RWPE2 (cell line): ENCODE data around the gene SACM1L.

Experiments
- ATAC-seq: fragments of 200-7000 bp; cut with Tn5 transposase; 3 replicates; pipeline ENCODE4 v1.9.1; 2021; ENCODE audit warnings: low read depth
- DNase-seq: peaks from one replicate; pipeline ENCODE4 v3.0.0-alpha.2; 2020; ENCODE audit warnings: low spot score
- H3K27ac ChIP-seq: fragments of 450-650 bp; 2 replicates; pipeline ENCODE4 v1.5.1; 2017; ENCODE audit warnings: mild to moderate bottlenecking; ENCODE audit not compliant: poor library complexity, severe bottlenecking
- H3K27me3 ChIP-seq: fragments of 250-450 bp; sonication (Bioruptor Pico); 2 replicates; pipeline ENCODE4 v1.5.1; 2021; ENCODE audit warnings: mild to moderate bottlenecking, moderate library complexity; ENCODE audit not compliant: insufficient read depth, poor library complexity, severe bottlenecking
- H3K36me3 ChIP-seq: fragments of 250-450 bp; sonication (Bioruptor Pico); 2 replicates; pipeline ENCODE4 v1.5.1; 2020; ENCODE audit warnings: low read depth, mild to moderate bottlenecking, moderate library complexity
- H3K4me1 ChIP-seq: fragments of 250-450 bp; sonication (Bioruptor Pico); 2 replicates; pipeline ENCODE4 v1.5.1; 2021; ENCODE audit warnings: mild to moderate bottlenecking, moderate library complexity; ENCODE audit not compliant: insufficient read depth, poor library complexity, severe bottlenecking
- H3K4me3 ChIP-seq: fragments of 250-450 bp; sonication (Bioruptor Pico); 2 replicates; pipeline ENCODE4 v1.5.1; 2021; ENCODE audit warnings: mild to moderate bottlenecking, moderate library complexity; ENCODE audit not compliant: severe bottlenecking
- H3K9me3 ChIP-seq: fragments of 250-450 bp; sonication (Bioruptor Pico); 2 replicates; pipeline ENCODE4 v1.5.1; 2021; ENCODE audit warnings: mild to moderate bottlenecking, moderate library complexity; ENCODE audit not compliant: severe bottlenecking
- CTCF ChIP-seq: fragments of 450-650 bp; IDR thresholded peaks from one replicate; pipeline ENCODE4 v1.5.1; 2017; ENCODE audit warnings: mild to moderate bottlenecking, moderate library complexity; ENCODE audit not compliant: poor library complexity, severe bottlenecking

Gene SACM1L

GRCh38 chr3:45700570-45701073, 11.4 kb downstream of the SACM1L start:
- peaks cover 27% of the 10 kb centered on the region for H3K36me3 ChIP-seq
- no peak for TF ChIP-seq CTCF
- H3K4me1 ChIP-seq, result no peaks in the 10 kb centered on the region
- H3K27me3 ChIP-seq, result no peaks in the 10 kb centered on the region
- H3K9me3 ChIP-seq, result no peaks in the 10 kb centered on the region
- no peak for ATAC-seq
- no peak overlapping the region for H3K4me3 ChIP-seq
- H3K27ac ChIP-seq, result no peak overlapping the region
- DNase-seq, result no peak

- ATAC-seq, result no peak
- H3K36me3 ChIP-seq, result peaks cover 34% of the 10 kb centered on the region
- H3K27ac ChIP-seq, result no peak overlapping the region
- no peak for TF ChIP-seq CTCF
- no peaks in the 10 kb centered on the region for H3K27me3 ChIP-seq
- H3K4me3 ChIP-seq, result no peak overlapping the region
- H3K4me1 ChIP-seq, result no peaks in the 10 kb centered on the region
- H3K9me3 ChIP-seq, result no peaks in the 10 kb centered on the region
- DNase-seq, result no peak
These were observed 12.1 kb downstream of the SACM1L start for GRCh38 chr3:45701172-45701867.

DNA sequence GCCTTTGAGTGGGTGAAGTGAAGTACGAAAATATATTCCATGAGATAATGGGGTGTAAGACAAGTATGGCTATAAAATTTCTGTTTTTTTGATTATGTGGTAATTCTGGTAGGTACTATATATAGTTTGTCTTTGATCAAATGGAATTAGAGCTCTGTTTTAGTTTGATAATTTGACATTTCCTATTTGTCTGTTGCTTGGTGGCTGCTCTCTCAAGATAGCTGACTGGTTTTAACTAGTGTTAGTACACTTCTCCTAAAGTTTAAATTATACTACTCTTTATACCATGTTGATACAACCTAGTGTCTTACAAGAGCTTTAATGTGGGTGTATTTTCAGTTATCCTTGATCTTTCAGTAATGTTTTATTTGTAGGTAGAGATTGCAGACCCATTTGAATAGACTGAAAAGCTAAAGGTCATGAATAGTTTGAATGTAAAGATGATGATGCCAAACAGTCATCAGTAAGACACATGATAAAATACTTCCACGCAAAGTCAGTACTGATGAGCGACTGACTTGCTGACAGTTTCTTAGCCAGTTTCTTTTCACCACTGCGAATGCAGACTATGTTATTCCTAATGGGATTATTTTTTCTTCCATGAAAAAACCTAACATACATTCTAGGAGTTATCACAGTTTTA, 15.2 kb downstream of the SACM1L start:
- Histone ChIP-seq H3K4me1 (no peaks in the 10 kb centered on the region), H3K4me3 (no peak overlapping the region), H3K27me3 (no peaks in the 10 kb centered on the region), H3K9me3 (no peaks in the 10 kb centered on the region), H3K36me3 (peaks cover 63% of the 10 kb centered on the region), H3K27ac (no peak overlapping the region)
- no peak for TF ChIP-seq CTCF
- DNase-seq (no peak), ATAC-seq (no peak)

DNA sequence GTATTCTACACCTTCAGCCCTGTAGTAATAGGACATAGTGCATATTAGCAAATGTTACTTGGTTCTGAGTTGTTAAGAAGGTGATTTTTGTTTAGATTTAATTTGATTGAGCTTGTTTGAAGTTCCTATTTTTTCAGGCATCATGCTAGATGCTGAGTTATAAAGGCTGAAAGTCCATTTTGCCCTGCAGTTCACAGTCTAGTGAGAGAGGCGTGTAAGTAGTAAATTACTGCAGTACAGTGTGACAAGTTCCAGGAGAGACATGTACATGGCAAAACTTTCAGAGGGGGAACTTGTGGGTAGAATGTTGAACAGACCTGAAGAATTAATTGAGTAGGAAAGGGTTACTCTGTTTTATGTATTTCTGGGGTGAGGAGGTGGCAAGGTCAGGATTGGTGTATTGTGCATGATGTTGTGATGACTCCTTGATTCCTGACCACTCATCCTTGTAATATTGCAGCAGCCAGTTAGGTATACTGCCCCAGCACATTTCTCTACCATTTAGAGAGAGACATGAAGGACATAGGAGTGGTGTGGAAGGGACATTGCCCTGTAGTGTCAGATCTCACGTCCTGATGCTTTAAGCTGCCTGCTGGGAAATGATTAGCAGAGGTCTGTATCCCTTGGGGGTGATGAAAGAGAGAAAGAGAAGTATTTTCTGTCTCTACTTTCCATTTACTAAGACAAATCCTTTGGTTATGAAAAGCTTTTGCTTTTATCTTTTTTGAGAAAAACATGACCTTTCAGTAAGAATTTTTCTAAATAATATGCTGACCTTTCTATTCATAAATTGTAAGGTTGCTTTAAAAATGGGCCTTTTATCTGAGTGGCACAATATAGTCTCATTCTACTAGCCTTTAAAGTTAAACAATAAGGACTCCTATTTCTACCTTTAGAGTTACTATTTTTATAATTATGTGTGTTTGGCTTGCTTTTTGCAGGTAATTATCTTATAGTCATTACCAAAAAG, 16.9 kb downstream of the SACM1L start:
- no peaks in the 10 kb centered on the region for H3K4me1 ChIP-seq
- no peak for DNase-seq
- no peak for ATAC-seq

More for the DNA sequence above, 16.9 kb downstream of the SACM1L start:
- Histone ChIP-seq H3K9me3 (no peaks in the 10 kb centered on the region), H3K27ac (no peak overlapping the region), H3K4me3 (no peak overlapping the region), H3K36me3 (peaks cover 72% of the 10 kb centered on the region), H3K27me3 (no peaks in the 10 kb centered on the region)
- TF ChIP-seq CTCF, result no peak
